ENCODE data around the gene GLRX5.

GRCh38 chr14:95521001-95521400 lies 13.8 kb upstream of the GLRX5 start:
- no peak for TF ChIP-seq CTCF (conservative IDR thresholded peaks at IDR 0.05)
- TF ChIP-seq ZFX (IDR thresholded peaks at IDR 0.05): no peak

Data from C4-2B (cell line).